ENCODE data around the gene ROR1. TPM values are rescaled to one million over a fixed set of nuclear protein-coding genes. Genes with fewer than 3 reads are reported as not detected.
A peak's percentile ranks its signal among the peaks of the same experiment; 100 is the strongest.

Gene ROR1
- total and polyA plus RNA-seq, 2 donors (not counting 1 experiment from before 2014, with no cell fraction given): 14.5 to 16.5 TPM

DNA sequence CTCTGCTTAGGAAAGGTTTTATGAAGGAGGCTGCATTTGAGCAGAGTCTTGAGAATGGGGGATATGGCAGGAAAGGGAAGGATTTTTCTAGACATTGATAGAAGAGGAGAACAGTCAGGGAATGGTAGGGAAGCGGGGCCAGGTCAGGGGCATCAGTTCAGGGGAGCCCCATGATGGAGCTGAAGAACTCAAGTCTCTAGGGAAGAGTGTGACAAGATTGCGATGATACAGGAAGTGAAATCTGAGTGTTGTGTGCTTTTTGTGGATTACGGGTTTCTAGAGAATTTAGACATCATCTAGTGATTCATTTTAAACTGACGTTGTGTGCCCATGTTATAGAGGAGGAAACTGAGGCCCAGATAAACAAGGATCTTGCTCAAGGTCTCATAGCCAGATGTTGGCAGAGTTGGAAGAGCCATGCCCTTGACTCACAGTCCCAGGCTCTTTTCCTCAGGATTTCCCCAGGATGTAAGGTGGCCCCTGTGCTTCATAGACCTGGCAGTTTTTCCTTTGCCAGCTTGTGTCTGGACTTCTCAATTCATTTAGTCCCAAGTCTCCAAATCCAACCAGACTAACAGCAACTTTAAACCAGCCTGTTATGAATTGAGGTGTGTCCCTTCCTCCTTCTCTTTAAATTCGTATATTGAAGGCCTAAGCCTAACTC is 130.3 kb downstream of the ROR1 start:
- H3K4me3 ChIP-seq (replicated peaks in 1 of 4; ENCODE audit: control extremely low read depth in 1 of 4, insufficient read depth in 1 of 4, low read depth in 3 of 4, low read length in 4 of 4): no peak overlapping the region
- H3K36me3 ChIP-seq (ENCODE audit: control insufficient read depth, insufficient read depth, low read length): no peaks in the 10 kb centered on the region
- DNase-seq (ENCODE audit: low read depth in 2 of 2): no peak
- no peaks in the 10 kb centered on the region for H3K4me1 ChIP-seq (ENCODE audit: control insufficient read depth, extremely low read depth, insufficient read depth, low read length)
- TF ChIP-seq, protein P1, sequence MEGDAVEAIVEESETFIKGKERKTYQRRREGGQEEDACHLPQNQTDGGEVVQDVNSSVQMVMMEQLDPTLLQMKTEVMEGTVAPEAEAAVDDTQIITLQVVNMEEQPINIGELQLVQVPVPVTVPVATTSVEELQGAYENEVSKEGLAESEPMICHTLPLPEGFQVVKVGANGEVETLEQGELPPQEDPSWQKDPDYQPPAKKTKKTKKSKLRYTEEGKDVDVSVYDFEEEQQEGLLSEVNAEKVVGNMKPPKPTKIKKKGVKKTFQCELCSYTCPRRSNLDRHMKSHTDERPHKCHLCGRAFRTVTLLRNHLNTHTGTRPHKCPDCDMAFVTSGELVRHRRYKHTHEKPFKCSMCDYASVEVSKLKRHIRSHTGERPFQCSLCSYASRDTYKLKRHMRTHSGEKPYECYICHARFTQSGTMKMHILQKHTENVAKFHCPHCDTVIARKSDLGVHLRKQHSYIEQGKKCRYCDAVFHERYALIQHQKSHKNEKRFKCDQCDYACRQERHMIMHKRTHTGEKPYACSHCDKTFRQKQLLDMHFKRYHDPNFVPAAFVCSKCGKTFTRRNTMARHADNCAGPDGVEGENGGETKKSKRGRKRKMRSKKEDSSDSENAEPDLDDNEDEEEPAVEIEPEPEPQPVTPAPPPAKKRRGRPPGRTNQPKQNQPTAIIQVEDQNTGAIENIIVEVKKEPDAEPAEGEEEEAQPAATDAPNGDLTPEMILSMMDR (conservative IDR thresholded peaks at IDR 0.05 in 1 of 2, IDR thresholded peaks at IDR 0.05 in 1 of 2; ENCODE audit: low read depth in 1 of 2, low read length in 2 of 2): no peak
- TF ChIP-seq EZH2 (IDR thresholded peaks at IDR 0.05; ENCODE audit: low read length, missing control alignments): no peak
- H4K20me1 ChIP-seq (ENCODE audit: control insufficient read depth, extremely low read depth, insufficient read depth, low read length): no peaks in the 10 kb centered on the region
- H3K27ac ChIP-seq (ENCODE audit: insufficient read depth, low read length): no peak overlapping the region
- no peaks in the 10 kb centered on the region for H3K9me3 ChIP-seq (ENCODE audit: control insufficient read depth, insufficient read depth, low read depth, low read length)
- H3K27me3 ChIP-seq (ENCODE audit: control insufficient read depth, insufficient read depth, low read length): no peaks in the 10 kb centered on the region
- no peak overlapping the region for H2AFZ ChIP-seq (ENCODE audit: low read length)
- H3K79me2 ChIP-seq (ENCODE audit: control insufficient read depth, insufficient read depth, low read length): no peaks in the 10 kb centered on the region
- no peak overlapping the region for H3K4me2 ChIP-seq (ENCODE audit: extremely low read depth, insufficient read depth, low read length)
- H3K9ac ChIP-seq (ENCODE audit: insufficient read depth, low read length): no peak overlapping the region

DNA sequence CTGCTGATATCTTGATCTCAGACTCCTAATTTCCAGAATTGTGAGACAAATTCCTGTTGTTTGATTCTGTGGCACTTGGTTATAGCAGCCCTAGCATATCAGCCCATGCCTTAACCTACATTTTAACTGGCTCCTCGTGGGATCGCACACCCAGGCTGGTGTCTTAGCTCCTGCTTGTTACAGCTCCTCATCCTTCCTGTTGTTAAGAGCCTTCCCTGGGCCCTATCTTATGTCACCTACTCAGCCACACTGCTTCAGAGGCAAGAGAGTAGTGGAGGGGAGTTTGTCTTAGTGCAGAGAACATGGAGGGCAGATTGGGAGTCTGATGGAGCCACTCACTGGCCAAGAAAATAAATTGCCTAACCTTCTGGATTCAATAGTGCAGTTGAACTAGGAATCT is 131.0 kb downstream of the ROR1 start:
- H3K9ac ChIP-seq (ENCODE audit: insufficient read depth, low read length): no peak overlapping the region
- no peak overlapping the region for H3K4me2 ChIP-seq (ENCODE audit: extremely low read depth, insufficient read depth, low read length)
- H2AFZ ChIP-seq (ENCODE audit: low read length): no peak overlapping the region
- H3K4me3 ChIP-seq (replicated peaks in 1 of 4; ENCODE audit: control extremely low read depth in 1 of 4, insufficient read depth in 1 of 4, low read depth in 3 of 4, low read length in 4 of 4): no peak overlapping the region
- H3K79me2 ChIP-seq (ENCODE audit: control insufficient read depth, insufficient read depth, low read length): no peaks in the 10 kb centered on the region
- H3K4me1 ChIP-seq (ENCODE audit: control insufficient read depth, extremely low read depth, insufficient read depth, low read length): no peaks in the 10 kb centered on the region
- H3K36me3 ChIP-seq (ENCODE audit: control insufficient read depth, insufficient read depth, low read length): no peaks in the 10 kb centered on the region
- no peaks in the 10 kb centered on the region for H3K9me3 ChIP-seq (ENCODE audit: control insufficient read depth, insufficient read depth, low read depth, low read length)
- H3K27me3 ChIP-seq (ENCODE audit: control insufficient read depth, insufficient read depth, low read length): no peaks in the 10 kb centered on the region
- no peaks in the 10 kb centered on the region for H4K20me1 ChIP-seq (ENCODE audit: control insufficient read depth, extremely low read depth, insufficient read depth, low read length)
- TF ChIP-seq, protein P1 (conservative IDR thresholded peaks at IDR 0.05 in 1 of 2, IDR thresholded peaks at IDR 0.05 in 1 of 2; ENCODE audit: low read depth in 1 of 2, low read length in 2 of 2): no peak
- TF ChIP-seq EZH2 (IDR thresholded peaks at IDR 0.05; ENCODE audit: low read length, missing control alignments): no peak
- no peak overlapping the region for H3K27ac ChIP-seq (ENCODE audit: insufficient read depth, low read length)
- no peak for DNase-seq (ENCODE audit: low read depth in 2 of 2)

DNA sequence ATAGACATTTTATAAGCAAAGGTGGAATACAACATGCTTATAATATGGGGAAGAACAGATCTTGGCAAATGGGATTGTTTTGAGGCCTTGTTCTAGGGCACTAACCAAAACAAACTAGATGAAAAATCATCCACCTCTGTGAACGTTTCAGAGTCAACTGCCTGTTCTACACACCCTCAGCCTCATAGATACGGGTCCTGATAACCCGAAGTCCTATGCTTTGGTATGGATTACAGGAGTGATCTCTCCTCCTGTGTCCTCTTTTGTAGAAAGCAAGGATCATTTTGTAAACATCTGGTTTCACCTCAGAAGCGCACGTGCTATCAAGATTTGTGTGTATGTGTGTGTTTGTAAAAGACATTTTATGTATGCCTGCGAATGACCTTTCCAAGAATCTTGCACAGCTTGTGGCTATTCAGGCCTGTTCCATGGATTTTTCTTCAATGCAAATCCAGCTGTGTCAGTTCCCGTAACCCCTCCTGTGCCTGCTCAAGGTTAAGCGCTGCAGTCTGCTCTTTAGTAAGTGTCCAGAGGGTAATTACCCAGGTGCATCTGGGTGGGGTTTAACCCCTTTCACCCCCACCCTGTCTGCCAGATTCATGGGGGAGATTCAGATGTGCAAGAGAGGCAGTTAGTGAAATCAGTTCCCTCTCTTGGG is 132.4 kb downstream of the ROR1 start:
- Histone ChIP-seq H3K4me3 (replicated peaks in 1 of 4; ENCODE audit: control extremely low read depth in 1 of 4, insufficient read depth in 1 of 4, low read depth in 3 of 4, low read length in 4 of 4) (no peak overlapping the region), H3K36me3 (ENCODE audit: control insufficient read depth, insufficient read depth, low read length) (no peaks in the 10 kb centered on the region), H2AFZ (ENCODE audit: low read length) (no peak overlapping the region), H3K79me2 (ENCODE audit: control insufficient read depth, insufficient read depth, low read length) (no peaks in the 10 kb centered on the region), H4K20me1 (ENCODE audit: control insufficient read depth, extremely low read depth, insufficient read depth, low read length) (no peaks in the 10 kb centered on the region), H3K9ac (ENCODE audit: insufficient read depth, low read length) (no peak overlapping the region), H3K9me3 (ENCODE audit: control insufficient read depth, insufficient read depth, low read depth, low read length) (no peaks in the 10 kb centered on the region), H3K27ac (ENCODE audit: insufficient read depth, low read length) (no peak overlapping the region), H3K27me3 (ENCODE audit: control insufficient read depth, insufficient read depth, low read length) (no peaks in the 10 kb centered on the region), H3K4me2 (ENCODE audit: extremely low read depth, insufficient read depth, low read length) (no peak overlapping the region), H3K4me1 (ENCODE audit: control insufficient read depth, extremely low read depth, insufficient read depth, low read length) (no peaks in the 10 kb centered on the region)
- DNase-seq (ENCODE audit: low read depth in 2 of 2): peak in 1 of 2 donors; percentile 36
- TF ChIP-seq, protein P1 (conservative IDR thresholded peaks at IDR 0.05 in 1 of 2, IDR thresholded peaks at IDR 0.05 in 1 of 2; ENCODE audit: low read depth in 1 of 2, low read length in 2 of 2): no peak
- TF ChIP-seq EZH2 (IDR thresholded peaks at IDR 0.05; ENCODE audit: low read length, missing control alignments): no peak
